Stimulated activated CD8-positive, alpha-beta memory T cell treated with anti-CD3 and anti-CD28 coated beads, Interleukin-2, amount 100 ng/mL, for 1 hour (primary cell): Measurements from ENCODE around the gene DIP2C.

Experiments used
- DNase-seq, 2 donors: peaks; one replicate each; pipeline ENCODE4 v3.0.0-alpha.2; 2020; ENCODE audit warnings: low read depth in 2 of 2

The DIP2C gene

GRCh38 chr10:235915-236314 lies 453.6 kb downstream of the DIP2C start:
- DNase-seq: no peak

- DNase-seq: no peak
Observed at GRCh38 chr10:234708-235406, 454.6 kb downstream of the DIP2C start.

GRCh38 chr10:232878-233277 lies 456.6 kb downstream of the DIP2C start:
- DNase-seq: no peak

GRCh38 chr10:232061-232460 lies 457.4 kb downstream of the DIP2C start:
- DNase-seq: no peak

- DNase-seq: no peak
Observed at GRCh38 chr10:230758-231157, 458.7 kb downstream of the DIP2C start.

GRCh38 chr10:228366-228765 lies 461.1 kb downstream of the DIP2C start:
- DNase-seq: no peak

- no peak for DNase-seq
Observed at GRCh38 chr10:227014-227413, 462.5 kb downstream of the DIP2C start.

- DNase-seq: no peak
Observed at GRCh38 chr10:226018-226417, 463.4 kb downstream of the DIP2C start.

- DNase-seq: no peak
Observed at GRCh38 chr10:224571-224970, 464.9 kb downstream of the DIP2C start.
